Right ventricle myocardium inferior (tissue), 1 donor: ENCODE results near the gene MARK1. TPM values are rescaled to one million over a fixed set of nuclear protein-coding genes. Genes with fewer than 3 reads are reported as not detected.
"Not testable (repeated sequence)": the region's sequence is repeated elsewhere in the genome, so short reads cannot be mapped to it uniquely, and the experiment has no call there.

Experiments
- ATAC-seq: fragments of 200-7000 bp; cut with Tn5 transposase; one replicate; pipeline ENCODE4 v1.9.1; 2020; ENCODE audit warnings: mild to moderate bottlenecking, moderate library complexity
- DNase-seq: peaks from one replicate; pipeline ENCODE4 v3.0.0; 2021; ENCODE audit errors: missing footprints
- intact Hi-C: fragments of 100-400 bp; cut with DNase I; formaldehyde crosslinking; loops from one replicate; pipeline ENCODE4 v1.11.0; 2022
- total RNA-seq: library from RNA; stranded (reverse); fragmentation: NEBNext Ultra II Directional; extraction: Animal tissue kit (Norgen Biotek cat#: 25700); gene quantifications from one replicate; pipeline ENCODE4 v1.2.1, GENCODE V29; 2021
- donor health status: DM: no; HTN: yes; CAD: no; lungs with severe emphysema.

MARK1 gene
- total RNA-seq, 1 donor from 2014 or later = 17.3 TPM

GRCh38 chr1:220677251-220677650, 149.3 kb downstream of the MARK1 start:
- intact Hi-C loops = no loop called here
- DNase-seq (no peak), ATAC-seq (no peak)

- ATAC-seq (peak; percentile 60), DNase-seq (no peak)
- intact Hi-C loops = loop anchor here (2.0 kb wide), 1 partner anchor 53 kb away; no protein-coding TSS in a partner anchor
These were observed 152.2 kb downstream of the MARK1 start for GRCh38 chr1:220680085-220680687.

- DNase-seq (no peak), ATAC-seq (no peak)
- intact Hi-C loops = loop anchor here (2.0 kb wide), 1 partner anchor 51 kb away; no protein-coding TSS in a partner anchor
These were observed 153.4 kb downstream of the MARK1 start for GRCh38 chr1:220681220-220681880.

GRCh38 chr1:220682901-220683576, 155.1 kb downstream of the MARK1 start:
- DNase-seq (no peak), ATAC-seq (no peak)
- intact Hi-C loops = no loop called here

GRCh38 chr1:220683716-220684115, 155.8 kb downstream of the MARK1 start:
- intact Hi-C loops = not testable (repeated sequence)

GRCh38 chr1:220684890-220685289, 157.0 kb downstream of the MARK1 start:
- DNase-seq (no peak), ATAC-seq (no peak)
- intact Hi-C loops = no loop called here

More at GRCh38 chr1:220683716-220684115, 155.8 kb downstream of the MARK1 start:
- not testable (repeated sequence) for DNase-seq, ATAC-seq

- DNase-seq = no peak
- intact Hi-C loops = no loop called here
- no peak for ATAC-seq
These were observed 157.9 kb downstream of the MARK1 start for GRCh38 chr1:220685879-220686278.

- DNase-seq = no peak
- ATAC-seq = no peak
- intact Hi-C loops = loop anchor here (2.0 kb wide), 1 partner anchor 87 kb away; no protein-coding TSS in a partner anchor
These were observed 159.9 kb downstream of the MARK1 start for GRCh38 chr1:220687809-220688208.

GRCh38 chr1:220689666-220690065, 161.7 kb downstream of the MARK1 start:
- intact Hi-C loops = loop anchor here (1.0 to 2.0 kb wide), 2 partner anchors 44 to 85 kb away; no protein-coding TSS in a partner anchor
- DNase-seq (no peak), ATAC-seq (no peak)

GRCh38 chr1:220690140-220691052, 162.5 kb downstream of the MARK1 start, which contains the start of gene C1orf115:
TSS of gene C1orf115 (plus strand) at chr1:220690363. CDS start at chr1:220690403, 40 bp downstream.
- ATAC-seq = peak; percentile 97
- peak; percentile 85 for DNase-seq
- intact Hi-C loops = loop anchor here (1.0 kb wide), 1 partner anchor 43 kb away; no protein-coding TSS in a partner anchor

- no peak for ATAC-seq
- intact Hi-C loops = no loop called here
These were observed 163.2 kb downstream of the MARK1 start for GRCh38 chr1:220691053-220691684.

GRCh38 chr1:220692436-220693228, 164.7 kb downstream of the MARK1 start:
- DNase-seq = no peak
- intact Hi-C loops = no loop called here
- no peak for ATAC-seq

More at GRCh38 chr1:220691053-220691684, 163.2 kb downstream of the MARK1 start:
- no peak for DNase-seq

- DNase-seq (no peak), ATAC-seq (no peak)
- intact Hi-C loops = no loop called here
These were observed 167.0 kb downstream of the MARK1 start for GRCh38 chr1:220694866-220695382.

GRCh38 chr1:220695426-220695825, 167.5 kb downstream of the MARK1 start:
- no peak for ATAC-seq
- intact Hi-C loops = no loop called here

GRCh38 chr1:220696226-220696862, 168.4 kb downstream of the MARK1 start:
- DNase-seq = no peak
- ATAC-seq = no peak
- intact Hi-C loops = no loop called here

More at GRCh38 chr1:220695426-220695825, 167.5 kb downstream of the MARK1 start:
- DNase-seq = no peak

- ATAC-seq (no peak), DNase-seq (no peak)
- intact Hi-C loops = no loop called here
These were observed 168.9 kb downstream of the MARK1 start for GRCh38 chr1:220696863-220697231.

- intact Hi-C loops = no loop called here
- DNase-seq (no peak), ATAC-seq (no peak)
These were observed 169.4 kb downstream of the MARK1 start for GRCh38 chr1:220697326-220697725.
